ENCODE measurements around the gene ADCK2. TPM values are rescaled to one million over a fixed set of nuclear protein-coding genes. Genes with fewer than 3 reads are reported as not detected.
"Not testable (repeated sequence)": the region's sequence is repeated elsewhere in the genome, so short reads cannot be mapped to it uniquely, and the experiment has no call there.

ADCK2 gene
- total RNA-seq, 1 donor from 2014 or later = 74.2 TPM

GRCh38 chr7:140698477-140698876 lies 25.7 kb downstream of the ADCK2 start:
- DNase-seq (ENCODE audit: low read depth) = no peak

GRCh38 chr7:140702774-140703173 lies 30.0 kb downstream of the ADCK2 start:
- FAIRE-seq = no peak
- H3K36me3 ChIP-seq (ENCODE audit: control insufficient read depth, insufficient read depth, low read length) = peaks cover 6% of the 10 kb centered on the region

More at GRCh38 chr7:140698477-140698876, 25.7 kb downstream of the ADCK2 start:
- Histone ChIP-seq H3K4me3 (ENCODE audit: low read depth, low read length) (no peak overlapping the region), H3K36me3 (ENCODE audit: control insufficient read depth, insufficient read depth, low read length) (peaks cover 3% of the 10 kb centered on the region), H3K27me3 (ENCODE audit: control insufficient read depth, insufficient read depth, low read length) (no peaks in the 10 kb centered on the region)
- FAIRE-seq = no peak
- no peak for TF ChIP-seq CTCF (IDR thresholded peaks at IDR 0.05; ENCODE audit: insufficient read depth, low read length, severe bottlenecking)

GRCh38 chr7:140704205-140704604 lies 31.5 kb downstream of the ADCK2 start:
- FAIRE-seq = no peak
- H3K36me3 ChIP-seq (ENCODE audit: control insufficient read depth, insufficient read depth, low read length) = peaks cover 6% of the 10 kb centered on the region
- no peak for TF ChIP-seq CTCF (IDR thresholded peaks at IDR 0.05; ENCODE audit: insufficient read depth, low read length, severe bottlenecking)
- H3K4me3 ChIP-seq (ENCODE audit: low read depth, low read length) = no peak overlapping the region
- no peaks in the 10 kb centered on the region for H3K27me3 ChIP-seq (ENCODE audit: control insufficient read depth, insufficient read depth, low read length)
- no peak for DNase-seq (ENCODE audit: low read depth)

More at GRCh38 chr7:140702774-140703173, 30.0 kb downstream of the ADCK2 start:
- Histone ChIP-seq H3K4me3 (ENCODE audit: low read depth, low read length) (no peak overlapping the region), H3K27me3 (ENCODE audit: control insufficient read depth, insufficient read depth, low read length) (no peaks in the 10 kb centered on the region)
- no peak for DNase-seq (ENCODE audit: low read depth)
- TF ChIP-seq CTCF (IDR thresholded peaks at IDR 0.05; ENCODE audit: insufficient read depth, low read length, severe bottlenecking) = no peak

GRCh38 chr7:140707132-140707531 lies 34.4 kb downstream of the ADCK2 start:
- DNase-seq (ENCODE audit: low read depth) (no peak), FAIRE-seq (no peak)
- H3K27me3 ChIP-seq (ENCODE audit: control insufficient read depth, insufficient read depth, low read length) = no peaks in the 10 kb centered on the region
- H3K36me3 ChIP-seq (ENCODE audit: control insufficient read depth, insufficient read depth, low read length) = peaks cover 6% of the 10 kb centered on the region
- H3K4me3 ChIP-seq (ENCODE audit: low read depth, low read length) = no peak overlapping the region
- TF ChIP-seq CTCF (IDR thresholded peaks at IDR 0.05; ENCODE audit: insufficient read depth, low read length, severe bottlenecking) = no peak

- not testable (repeated sequence) for FAIRE-seq; H3K27me3 ChIP-seq (ENCODE audit: control insufficient read depth, insufficient read depth, low read length); H3K4me3 ChIP-seq (ENCODE audit: low read depth, low read length); H3K36me3 ChIP-seq (ENCODE audit: control insufficient read depth, insufficient read depth, low read length); DNase-seq (ENCODE audit: low read depth)
These were observed 36.0 kb downstream of the ADCK2 start for GRCh38 chr7:140708764-140709163.

GRCh38 chr7:140712392-140712791 lies 39.6 kb downstream of the ADCK2 start:
- H3K4me3 ChIP-seq (ENCODE audit: low read depth, low read length); H3K27me3 ChIP-seq (ENCODE audit: control insufficient read depth, insufficient read depth, low read length); FAIRE-seq; H3K36me3 ChIP-seq (ENCODE audit: control insufficient read depth, insufficient read depth, low read length); DNase-seq (ENCODE audit: low read depth): not testable (repeated sequence)

GRCh38 chr7:140714331-140715040 lies 41.7 kb downstream of the ADCK2 start:
- FAIRE-seq (no peak), DNase-seq (ENCODE audit: low read depth) (no peak)
- Histone ChIP-seq H3K36me3 (ENCODE audit: control insufficient read depth, insufficient read depth, low read length) (no peaks in the 10 kb centered on the region), H3K4me3 (ENCODE audit: low read depth, low read length) (no peak overlapping the region), H3K27me3 (ENCODE audit: control insufficient read depth, insufficient read depth, low read length) (no peaks in the 10 kb centered on the region)
- TF ChIP-seq CTCF (IDR thresholded peaks at IDR 0.05; ENCODE audit: insufficient read depth, low read length, severe bottlenecking) = no peak
